Keratinocyte (primary cell): ENCODE measurements around the gene STX17. TPM values are rescaled to one million over a fixed set of nuclear protein-coding genes. Genes with fewer than 3 reads are reported as not detected.

ENCODE experiments used
- DNase-seq: peaks from one replicate; pipeline ENCODE4 v3.0.0-alpha.2; 2011; ENCODE audit warnings: low read depth, missing footprints, low spot score
- FAIRE-seq: peaks from 2 replicates; lab custom pipeline; 2011; peaks lifted over from hg19 to GRCh38; lab: Jason Lieb, UNC
- H2AFZ ChIP-seq: 2 replicates; pipeline ENCODE4 v1.6.0; 2012; ENCODE audit warnings: low read length, control low read depth, inconsistent platforms; ENCODE audit not compliant: control insufficient read depth
- H3K27ac ChIP-seq: 2 replicates; pipeline ENCODE4 v1.5.1; 2011; ENCODE audit warnings: low read length; ENCODE audit not compliant: control insufficient read depth, insufficient read depth
- H3K27me3 ChIP-seq: 3 replicates; pipeline ENCODE4 v1.6.0; 2011; ENCODE audit warnings: low read length; ENCODE audit not compliant: control insufficient read depth, insufficient read depth; ENCODE audit errors: extremely low read depth
- H3K36me3 ChIP-seq, 2 experiments: 2 replicates in 1 of 2; 3 replicates in 1 of 2; pipeline ENCODE4 v1.5.1; 2011; ENCODE audit warnings: low read length in 2 of 2, mild to moderate bottlenecking in 1 of 2; ENCODE audit not compliant: control insufficient read depth in 2 of 2, insufficient read depth in 2 of 2; ENCODE audit errors: extremely low read depth in 1 of 2
- H3K4me1 ChIP-seq: 3 replicates; pipeline ENCODE4 v1.5.1; 2011; ENCODE audit warnings: low read length; ENCODE audit not compliant: control insufficient read depth, insufficient read depth; ENCODE audit errors: extremely low read depth
- H3K4me2 ChIP-seq: 3 replicates; pipeline ENCODE4 v1.6.0; 2011; ENCODE audit warnings: low read depth, low read length; ENCODE audit not compliant: control insufficient read depth, insufficient read depth; ENCODE audit errors: extremely low read depth
- H3K4me3 ChIP-seq, 3 experiments: fragments of 200-600 bp in 1 of 3; sonication (generic) in 1 of 3; 2 replicates in 2 of 3; 3 replicates in 1 of 3; pipeline ENCODE4 v1.5.1; 2011 to 2016; ENCODE audit warnings: low read length in 3 of 3, mild to moderate bottlenecking in 3 of 3, control low read depth in 2 of 3, inconsistent platforms in 1 of 3, low read depth in 1 of 3, mixed read lengths in 1 of 3, mixed run types in 1 of 3, moderate library complexity in 1 of 3; ENCODE audit not compliant: control insufficient read depth in 2 of 3, insufficient read depth in 2 of 3; ENCODE audit errors: extremely low read depth in 1 of 3
- H3K79me2 ChIP-seq: 2 replicates; pipeline ENCODE4 v1.6.0; 2012; ENCODE audit warnings: low read length; ENCODE audit not compliant: control insufficient read depth, insufficient read depth
- H3K9ac ChIP-seq: 3 replicates; pipeline ENCODE4 v1.6.0; 2011; ENCODE audit warnings: low read length; ENCODE audit not compliant: control insufficient read depth, insufficient read depth; ENCODE audit errors: extremely low read depth
- H3K9me1 ChIP-seq: 3 replicates; pipeline ENCODE4 v1.6.0; 2011; ENCODE audit warnings: low read length; ENCODE audit not compliant: control insufficient read depth, insufficient read depth; ENCODE audit errors: extremely low read depth
- H3K9me3 ChIP-seq: 2 replicates; pipeline ENCODE4 v1.5.1; 2012; ENCODE audit warnings: low read depth, low read length; ENCODE audit not compliant: control insufficient read depth
- H4K20me1 ChIP-seq: 3 replicates; pipeline ENCODE4 v1.6.0; 2011; ENCODE audit warnings: low read length; ENCODE audit not compliant: control insufficient read depth, insufficient read depth; ENCODE audit errors: extremely low read depth
- EZH2 ChIP-seq: IDR thresholded peaks from one replicate; pipeline ENCODE4 v1.6.1; 2012; ENCODE audit warnings: inconsistent platforms, mild to moderate bottlenecking, low read length, moderate library complexity
- dilution Hi-C: fragments of 300-500 bp; cut with MboI; formaldehyde crosslinking; loops from one replicate; pipeline ENCODE4 v1.7.0; 2020; ENCODE audit warnings: low sequenced_read_pairs; ENCODE audit not compliant: extremely low pct_ligation_motif_present
- polyA plus RNA-seq, 5 experiments: library from polyadenylated mRNA; depleted of rRNA in 3 of 5; stranded (reverse) in 3 of 5; stranded (forward) in 1 of 5; unstranded in 1 of 5; fragments of >200 nt; gene quantifications; 1 replicate in 1 of 5; 2 replicates in 3 of 5; 3 replicates in 1 of 5; pipeline versions ENCODE4 v1.2.1 to v1.2.3, GENCODE V29; 2011 to 2012; ENCODE audit warnings: missing spikeins in 2 of 5, low read depth in 1 of 5, low replicate concordance in 1 of 5
- TF ChIP-seq, protein P1 (sequence below), 3 experiments: IDR thresholded peaks in 1 of 3; conservative IDR thresholded peaks in 1 of 3; optimal IDR thresholded peaks in 1 of 3; 2 replicates in 2 of 3; 3 replicates in 1 of 3; pipeline versions ENCODE3 to v1.5.1; 2011; ENCODE audit warnings: low read length in 3 of 3, mild to moderate bottlenecking in 3 of 3, moderate library complexity in 2 of 3, control low read depth in 1 of 3, inconsistent platforms in 1 of 3; ENCODE audit not compliant: insufficient read depth in 2 of 3; ENCODE audit errors: extremely low read depth in 1 of 3

STX17 gene
- polyA plus RNA-seq, 1 donor (not counting 4 experiments of a cell fraction or from before 2014, with no cell fraction given) = 12.6 TPM

DNA sequence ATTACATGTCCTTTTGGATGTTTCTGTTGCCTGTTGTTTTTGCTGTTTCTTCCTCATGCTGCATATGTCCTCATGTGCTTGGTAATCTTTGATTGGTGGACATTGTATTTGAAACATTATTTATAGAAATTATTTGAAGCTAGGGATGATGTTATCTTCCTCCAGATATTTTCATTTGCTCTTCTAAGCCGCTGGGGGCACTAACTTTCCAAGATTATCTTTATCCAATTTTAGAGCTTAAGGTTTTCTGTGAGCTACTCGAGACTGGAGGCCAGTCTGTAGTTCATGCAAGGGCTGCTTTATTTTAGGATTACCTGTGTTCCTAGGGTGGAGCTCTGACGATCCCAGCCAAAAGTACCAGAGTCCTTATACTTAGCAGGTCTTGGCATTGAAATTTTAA, 40.9 kb downstream of the STX17 start:
- FAIRE-seq (no peak), DNase-seq (no peak)
- H3K9me3 ChIP-seq = no peaks in the 10 kb centered on the region
- no peaks in the 10 kb centered on the region for H4K20me1 ChIP-seq
- no peak overlapping the region for H3K4me2 ChIP-seq
- TF ChIP-seq, protein P1, sequence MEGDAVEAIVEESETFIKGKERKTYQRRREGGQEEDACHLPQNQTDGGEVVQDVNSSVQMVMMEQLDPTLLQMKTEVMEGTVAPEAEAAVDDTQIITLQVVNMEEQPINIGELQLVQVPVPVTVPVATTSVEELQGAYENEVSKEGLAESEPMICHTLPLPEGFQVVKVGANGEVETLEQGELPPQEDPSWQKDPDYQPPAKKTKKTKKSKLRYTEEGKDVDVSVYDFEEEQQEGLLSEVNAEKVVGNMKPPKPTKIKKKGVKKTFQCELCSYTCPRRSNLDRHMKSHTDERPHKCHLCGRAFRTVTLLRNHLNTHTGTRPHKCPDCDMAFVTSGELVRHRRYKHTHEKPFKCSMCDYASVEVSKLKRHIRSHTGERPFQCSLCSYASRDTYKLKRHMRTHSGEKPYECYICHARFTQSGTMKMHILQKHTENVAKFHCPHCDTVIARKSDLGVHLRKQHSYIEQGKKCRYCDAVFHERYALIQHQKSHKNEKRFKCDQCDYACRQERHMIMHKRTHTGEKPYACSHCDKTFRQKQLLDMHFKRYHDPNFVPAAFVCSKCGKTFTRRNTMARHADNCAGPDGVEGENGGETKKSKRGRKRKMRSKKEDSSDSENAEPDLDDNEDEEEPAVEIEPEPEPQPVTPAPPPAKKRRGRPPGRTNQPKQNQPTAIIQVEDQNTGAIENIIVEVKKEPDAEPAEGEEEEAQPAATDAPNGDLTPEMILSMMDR (optimal IDR thresholded peaks at IDR 0.05 in 1 of 3, IDR thresholded peaks at IDR 0.05 in 1 of 3, conservative IDR thresholded peaks at IDR 0.05 in 1 of 3; ENCODE audit: extremely low read depth in 1 of 3, insufficient read depth in 2 of 3, low read length in 3 of 3) = peak in 1 of 3 experiments; percentile 3
- no peak for TF ChIP-seq EZH2
- H3K27me3 ChIP-seq = no peaks in the 10 kb centered on the region
- H3K36me3 ChIP-seq = peaks cover 0 to 1% of the 10 kb centered on the region in 2 experiments
- no peak overlapping the region for H3K27ac ChIP-seq
- no peak overlapping the region for H3K4me3 ChIP-seq
- H3K79me2 ChIP-seq = no peaks in the 10 kb centered on the region
- H3K4me1 ChIP-seq = no peaks in the 10 kb centered on the region
- H2AFZ ChIP-seq = no peak overlapping the region
- dilution Hi-C loops = no loop called here
- H3K9me1 ChIP-seq = no peaks in the 10 kb centered on the region
- no peak overlapping the region for H3K9ac ChIP-seq

DNA sequence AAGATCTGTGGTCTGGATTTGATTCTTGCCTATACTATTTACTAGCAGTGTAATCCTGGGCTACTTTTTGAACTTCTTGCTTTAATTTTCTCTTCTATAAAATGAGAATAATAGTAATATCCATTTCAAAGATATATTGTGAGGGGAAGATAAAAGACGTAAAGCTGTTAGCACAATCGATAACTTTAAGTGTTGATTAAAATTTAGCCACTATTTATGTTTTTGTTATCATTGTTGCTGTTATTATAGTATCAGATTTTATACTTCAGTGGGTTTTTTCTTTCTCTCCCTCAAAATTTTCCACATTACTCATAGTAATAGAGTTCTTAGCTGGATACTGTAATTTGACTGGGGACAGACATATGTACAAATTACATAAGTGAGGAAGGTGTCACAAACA, 42.0 kb downstream of the STX17 start:
- Histone ChIP-seq H3K27me3 (no peaks in the 10 kb centered on the region), H3K4me2 (no peak overlapping the region), H3K79me2 (no peaks in the 10 kb centered on the region), H3K4me3 (no peak overlapping the region), H3K9me3 (no peaks in the 10 kb centered on the region), H3K9ac (no peak overlapping the region), H3K9me1 (no peaks in the 10 kb centered on the region), H3K36me3 (peaks cover 0 to 1% of the 10 kb centered on the region in 2 experiments), H3K4me1 (no peaks in the 10 kb centered on the region), H2AFZ (no peak overlapping the region), H3K27ac (no peak overlapping the region), H4K20me1 (no peaks in the 10 kb centered on the region)
- dilution Hi-C loops = no loop called here
- DNase-seq (no peak), FAIRE-seq (no peak)
- TF ChIP-seq, protein P1 (optimal IDR thresholded peaks at IDR 0.05 in 1 of 3, IDR thresholded peaks at IDR 0.05 in 1 of 3, conservative IDR thresholded peaks at IDR 0.05 in 1 of 3; ENCODE audit: extremely low read depth in 1 of 3, insufficient read depth in 2 of 3, low read length in 3 of 3) = no peak
- no peak for TF ChIP-seq EZH2
